CD4-positive, alpha-beta T cell (primary cell): ENCODE results near the gene SREBF2. TPM values are rescaled to one million over a fixed set of nuclear protein-coding genes. Genes with fewer than 3 reads are reported as not detected.
A peak's percentile ranks its signal among the peaks of the same experiment; 100 is the strongest.

Experiments
- ATAC-seq: fragments of 200-7000 bp; cut with Tn5 transposase; one replicate; pipeline ENCODE4 v1.10.0; 2022; ENCODE audit warnings: mild to moderate bottlenecking; ENCODE audit not compliant: poor library complexity
- CTCF ChIA-PET: fragments of 350-600 bp; sonication (Branson Sonifier 250); formaldehyde crosslinking; loops from one replicate; lab custom pipeline; 2021; ENCODE audit warnings: antibody characterized with exemption, inconsistent platforms; lab: Charles Lee
- POLR2A ChIA-PET: fragments of 350-600 bp; sonication (Branson Sonifier 250); formaldehyde crosslinking; loops from one replicate; lab custom pipeline; 2021; ENCODE audit warnings: antibody characterized with exemption, inconsistent platforms; lab: Charles Lee
- DNase-seq, 14 experiments: peaks; one replicate each; pipeline ENCODE4 v3.0.0-alpha.2; 2013 to 2020; ENCODE audit warnings: mixed read lengths in 2 of 14
- H3K27ac ChIP-seq, 2 donors: one replicate each; pipeline versions ENCODE4 v1.5.1 to v1.7.0; 2013; ENCODE audit warnings: low read length in 2 of 2, low read depth in 1 of 2, mild to moderate bottlenecking in 1 of 2
- H3K27me3 ChIP-seq, 2 experiments: 1 replicate in 1 of 2; 2 replicates in 1 of 2; pipeline versions ENCODE4 v1.6.1 to v1.7.0; 2013; ENCODE audit warnings: low read length in 2 of 2, control low read depth in 1 of 2, mild to moderate bottlenecking in 1 of 2, moderate library complexity in 1 of 2; ENCODE audit not compliant: insufficient read depth in 2 of 2, control insufficient read depth in 1 of 2
- H3K36me3 ChIP-seq: one replicate; pipeline ENCODE4 v1.6.1; 2013; ENCODE audit warnings: low read length, control low read depth; ENCODE audit not compliant: insufficient read depth
- H3K4me1 ChIP-seq: one replicate; pipeline ENCODE4 v1.6.1; 2013; ENCODE audit warnings: low read length, control low read depth; ENCODE audit not compliant: insufficient read depth
- H3K4me3 ChIP-seq: one replicate; pipeline ENCODE4 v1.5.1; 2013; ENCODE audit warnings: mild to moderate bottlenecking, low read length, moderate library complexity
- H3K9me3 ChIP-seq, 2 experiments: 1 replicate in 1 of 2; 2 replicates in 1 of 2; pipeline versions ENCODE4 v1.6.1 to v1.7.0; 2013; ENCODE audit warnings: low read length in 2 of 2, mild to moderate bottlenecking in 2 of 2, control low read depth in 1 of 2, moderate library complexity in 1 of 2; ENCODE audit not compliant: control insufficient read depth in 1 of 2, insufficient read depth in 1 of 2
- H3K27ac Mint-ChIP-seq: one replicate; pipeline ENCODE4 v1.8.0; 2020; ENCODE audit warnings: mixed read lengths
- H3K27me3 Mint-ChIP-seq: one replicate; pipeline ENCODE4 v1.8.0; 2021; ENCODE audit warnings: mixed read lengths
- H3K36me3 Mint-ChIP-seq: one replicate; pipeline ENCODE4 v1.8.0; 2021; ENCODE audit warnings: low read depth, mixed read lengths
- H3K4me1 Mint-ChIP-seq: one replicate; pipeline ENCODE4 v1.8.0; 2021; ENCODE audit warnings: low read depth, mixed read lengths
- H3K4me3 Mint-ChIP-seq: one replicate; pipeline ENCODE4 v1.8.0; 2020; ENCODE audit warnings: mild to moderate bottlenecking, mixed read lengths
- H3K9me3 Mint-ChIP-seq: one replicate; pipeline ENCODE4 v1.8.0; 2020; ENCODE audit warnings: mixed read lengths
- CTCF ChIP-seq: fragments of 200-600 bp; IDR thresholded peaks from one replicate; pipeline ENCODE4 v1.8.0; 2022; ENCODE audit warnings: antibody characterized with exemption, mild to moderate bottlenecking
- intact Hi-C, 2 experiments: fragments of 100-400 bp; cut with DNase I in 1 of 2; cut with micrococcal nuclease in 1 of 2; formaldehyde crosslinking; loops; one replicate each; pipeline versions ENCODE4 v1.15.1 to v1.9.0; 2023 to 2025; cut with DNase I, micrococcal nuclease
- total RNA-seq, 174 experiments: library from RNA in 2 of 174; stranded (reverse) in 2 of 174; gene quantifications; one replicate each; pipeline ENCODE4 v1.2.3 and lab custom pipeline; 2021 to 2026

The SREBF2 gene
- total RNA-seq, 2 experiments from 2014 or later = 67.2 to 69.9 TPM

GRCh38 chr22:41912338-41913039 lies 79.6 kb downstream of the SREBF2 start:
- Mint-ChIP-seq H3K27me3 (peaks cover 62% of the 10 kb centered on the region), H3K36me3 (no peaks in the 10 kb centered on the region), H3K27ac (no peak overlapping the region), H3K4me3 (peak overlapping the region; percentile 76), H3K9me3 (no peaks in the 10 kb centered on the region), H3K4me1 (peaks cover 29% of the 10 kb centered on the region)
- POLR2A ChIA-PET = interaction anchor here (1.2 to 2.4 kb wide), 4 partner anchors 14 to 131 kb away, joined by 3 to 8 read pairs (median 6); partner anchors contain the start of genes CCDC134 and TNFRSF13C
- Histone ChIP-seq H3K36me3 (no peaks in the 10 kb centered on the region), H3K9me3 (peaks cover 0 to 31% of the 10 kb centered on the region in 2 experiments), H3K4me1 (peaks cover 46% of the 10 kb centered on the region), H3K27me3 (peaks cover 47 to 51% of the 10 kb centered on the region in 2 experiments), H3K4me3 (no peak overlapping the region), H3K27ac (no peak overlapping the region)
- CTCF ChIA-PET = interaction anchor here (1.6 to 2.1 kb wide), 2 partner anchors 14 to 215 kb away, joined by 8 to 13 read pairs; partner anchors contain the start of gene TNFRSF13C
- intact Hi-C loops = no loop called here
- ATAC-seq (no peak), DNase-seq (no peak)
- TF ChIP-seq CTCF = no peak

GRCh38 chr22:41913040-41913719 lies 80.3 kb downstream of the SREBF2 start:
- DNase-seq (no peak), ATAC-seq (no peak)
- CTCF ChIA-PET = interaction anchor here (1.6 to 2.1 kb wide), 2 partner anchors 13 to 216 kb away, joined by 8 to 13 read pairs; partner anchors contain the start of gene TNFRSF13C
- peaks cover 46% of the 10 kb centered on the region for H3K4me1 ChIP-seq
- Mint-ChIP-seq H3K9me3 (no peaks in the 10 kb centered on the region), H3K27me3 (peaks cover 63% of the 10 kb centered on the region), H3K36me3 (no peaks in the 10 kb centered on the region), H3K4me1 (peaks cover 30% of the 10 kb centered on the region), H3K4me3 (peak overlapping the region; percentile 76), H3K27ac (no peak overlapping the region)
- no peaks in the 10 kb centered on the region for H3K36me3 ChIP-seq
- TF ChIP-seq CTCF = no peak
- H3K27ac ChIP-seq = no peak overlapping the region
- no peak overlapping the region for H3K4me3 ChIP-seq
- POLR2A ChIA-PET = interaction anchor here (1.6 kb wide), 1 partner anchor 27 kb away, joined by 8 read pairs; no protein-coding TSS in a partner anchor
- H3K9me3 ChIP-seq = peaks cover 0 to 31% of the 10 kb centered on the region in 2 experiments
- peaks cover 47 to 51% of the 10 kb centered on the region in 2 experiments for H3K27me3 ChIP-seq
- intact Hi-C loops = no loop called here

GRCh38 chr22:41913842-41914534 lies 81.1 kb downstream of the SREBF2 start:
- no peak overlapping the region for H3K4me3 ChIP-seq
- no peak overlapping the region for H3K4me3 Mint-ChIP-seq
- H3K9me3 Mint-ChIP-seq = no peaks in the 10 kb centered on the region
- no peak for DNase-seq
- peaks cover 47 to 49% of the 10 kb centered on the region in 2 experiments for H3K27me3 ChIP-seq
- H3K9me3 ChIP-seq = peaks cover 0 to 31% of the 10 kb centered on the region in 2 experiments
- POLR2A ChIA-PET = interaction anchor here (1.0 kb wide), 1 partner anchor 26 kb away, joined by 3 read pairs; no protein-coding TSS in a partner anchor
- no peaks in the 10 kb centered on the region for H3K36me3 Mint-ChIP-seq
- H3K36me3 ChIP-seq = no peaks in the 10 kb centered on the region
- no peak for ATAC-seq
- CTCF ChIA-PET = interaction anchor here (1.6 kb wide), 1 partner anchor 12 kb away, joined by 13 read pairs; the partner anchor contains the start of gene TNFRSF13C
- peaks cover 57% of the 10 kb centered on the region for H3K27me3 Mint-ChIP-seq
- H3K4me1 Mint-ChIP-seq = peaks cover 25% of the 10 kb centered on the region
- no peak for TF ChIP-seq CTCF
- intact Hi-C loops = no loop called here
- no peak overlapping the region for H3K27ac Mint-ChIP-seq
- H3K27ac ChIP-seq = no peak overlapping the region
- peaks cover 46% of the 10 kb centered on the region for H3K4me1 ChIP-seq
